Heart left ventricle (tissue), 16 donors: Measurements from ENCODE around the gene APOL4. TPM values are rescaled to one million over a fixed set of nuclear protein-coding genes. Genes with fewer than 3 reads are reported as not detected.
A peak's percentile ranks its signal among the peaks of the same experiment; 100 is the strongest.
"Not testable (repeated sequence)": the region's sequence is repeated elsewhere in the genome, so short reads cannot be mapped to it uniquely, and the experiment has no call there.

ENCODE experiments used
- ATAC-seq, 4 donors: fragments of 200-7000 bp; cut with Tn5 transposase; one replicate each; pipeline ENCODE4 v1.9.1; 2020 to 2022; ENCODE audit warnings: moderate library complexity in 4 of 4, mild to moderate bottlenecking in 3 of 4, moderate number of reproducible peaks in 1 of 4
- DNase-seq, 5 donors: peaks; one replicate each; pipeline ENCODE4 v3.0.0-alpha.2; 2020
- H3K27ac ChIP-seq, 12 donors: fragments of 200-600 bp; sonication (generic) in 4 of 12; one replicate each; pipeline versions ENCODE4 v1.5.0 to v1.8.0; 2016 to 2022; ENCODE audit warnings: mild to moderate bottlenecking in 2 of 12
- H3K27me3 ChIP-seq, 9 donors: fragments of 200-600 bp; sonication (generic) in 2 of 9; one replicate each; pipeline versions ENCODE4 v1.5.1 to v1.8.0; 2016 to 2022; ENCODE audit warnings: mild to moderate bottlenecking in 3 of 9
- H3K36me3 ChIP-seq, 9 donors: fragments of 200-600 bp; sonication (generic) in 2 of 9; one replicate each; pipeline versions ENCODE4 v1.5.0 to v1.8.0; 2018 to 2022; ENCODE audit warnings: mild to moderate bottlenecking in 2 of 9
- H3K4me1 ChIP-seq, 12 donors: fragments of 200-600 bp; sonication (generic) in 4 of 12; one replicate each; pipeline versions ENCODE4 v1.5.0 to v1.8.0; 2016 to 2022; ENCODE audit warnings: mild to moderate bottlenecking in 3 of 12
- H3K4me3 ChIP-seq, 12 donors: fragments of 200-600 bp; sonication (generic) in 4 of 12; one replicate each; pipeline versions ENCODE4 v1.5.0 to v1.8.0; 2017 to 2022; ENCODE audit warnings: mild to moderate bottlenecking in 9 of 12, moderate library complexity in 4 of 12
- H3K9me3 ChIP-seq, 12 donors: fragments of 200-600 bp; sonication (generic) in 4 of 12; one replicate each; pipeline versions ENCODE4 v1.5.0 to v1.8.0; 2016 to 2022; ENCODE audit warnings: mild to moderate bottlenecking in 1 of 12
- POLR2A ChIP-seq, 2 donors: fragments of 450-650 bp; IDR thresholded peaks; one replicate each; pipeline ENCODE4 v1.6.1; 2017; ENCODE audit warnings: antibody characterized with exemption in 2 of 2, mild to moderate bottlenecking in 2 of 2, moderate library complexity in 2 of 2
- WGBS, 4 donors: extraction: QIAGEN DNeasy Blood & Tissue Kit in 2 of 4; methylation state at CpG; one replicate each; pipeline versions ENCODE4 v1.1.5 to v1.1.7; 2013 to 2018; 5-methylcytosine and 5-hydroxymethylcytosine counted together
- intact Hi-C, 10 donors: fragments of 100-400 bp; cut with DNase I; formaldehyde crosslinking; loops; one replicate each; pipeline versions ENCODE4 v1.11.1 to v1.14.2; 2022
- polyA plus RNA-seq, 2 donors: library from polyadenylated mRNA; stranded (reverse); fragments of 200-250 nt; gene quantifications; one replicate each; pipeline ENCODE4 v1.2.3, GENCODE V29; 2013
- total RNA-seq, 9 donors: library from RNA; depleted of rRNA in 2 of 9; stranded (reverse); fragments of >200 nt in 2 of 9; fragmentation: NEBNext Ultra II Directional in 3 of 9; extraction: Animal tissue kit (Norgen Biotek cat#: 25700) in 3 of 9; gene quantifications; one replicate each; pipeline versions ENCODE4 v1.1.0 to v1.2.4, GENCODE V29; 2016 to 2023
- TF ChIP-seq, protein P1 (sequence below), 12 donors: fragments of 200-600 bp; sonication (generic) in 4 of 12; IDR thresholded peaks; one replicate each; pipeline versions ENCODE4 v1.5.0 to v1.8.0; 2018 to 2022; ENCODE audit warnings: antibody characterized with exemption in 12 of 12, mild to moderate bottlenecking in 5 of 12
- donor health status: ischemic (EF 13 %, LVEDD 7.1; RV severe dilation, severe dysfunction).
- donor health status: healthy with polysubstance abuse.
- donor health status: DM: no; HTN: yes; CAD: no.
- donor health status: DM: no; HTN: no; CAD: no.
- donor health status: ischemic (EF 25% LVEDD 6.9; RV normal size, moderate dysfunction).
- donor health status: ischemic (EF 25% LVEDD 5.7; RV mildly dilated, moderate dysfunction).
- donor health status: healthy.
- donor health status: DM: yes; HTN: yes; CAD: no.
- donor health status: ischemic (EF 35%, LVEDD 5.7; RV mildly dilated, moderate dysfunction).
- donor health status: nonischemic (EF 11% LVEDD 7.7; RV severe dilation, severe dysfunction).
- donor health status: DM: yes; HTN: yes; CAD: no.
- donor health status: PGD.
- donor health status: ischemic (EF 29% LVEDD 5.4; RV normal size, mild dysfunction).
- donor health status: nonischemic (EF 23%, LVEDD 6.1; RV moderate dilation, normal function).

The APOL4 gene
- total and polyA plus RNA-seq, 11 donors: 1.7 to 26.5 (median 4.0) TPM; not detected in 2

DNA sequence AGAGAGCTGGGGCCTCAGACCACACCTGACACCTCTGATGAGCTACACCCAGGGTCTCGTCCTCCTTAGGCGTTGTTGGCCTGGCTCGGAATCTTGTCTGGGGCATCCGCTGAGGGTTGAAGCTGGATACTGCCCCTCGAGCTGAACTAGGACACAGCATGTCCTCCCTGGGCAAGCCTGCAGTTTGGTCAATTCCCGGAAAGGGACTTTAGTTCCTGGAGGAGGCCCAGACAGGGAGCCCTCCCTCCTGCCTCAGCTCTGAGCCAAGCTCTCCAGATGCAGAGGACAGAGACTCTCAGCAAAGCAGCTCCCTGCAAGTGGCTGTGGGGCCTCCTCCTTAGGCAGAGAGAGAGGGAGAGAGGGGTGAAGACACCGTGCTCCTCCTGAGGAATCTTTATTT, 45.9 kb downstream of the APOL4 start:
- DNase-seq: peak in 4 of 5 donors; percentile 72 to 83 (median 80)
- peak overlapping the region; percentile 86 to 97 (median 91) for H3K27ac ChIP-seq

DNA sequence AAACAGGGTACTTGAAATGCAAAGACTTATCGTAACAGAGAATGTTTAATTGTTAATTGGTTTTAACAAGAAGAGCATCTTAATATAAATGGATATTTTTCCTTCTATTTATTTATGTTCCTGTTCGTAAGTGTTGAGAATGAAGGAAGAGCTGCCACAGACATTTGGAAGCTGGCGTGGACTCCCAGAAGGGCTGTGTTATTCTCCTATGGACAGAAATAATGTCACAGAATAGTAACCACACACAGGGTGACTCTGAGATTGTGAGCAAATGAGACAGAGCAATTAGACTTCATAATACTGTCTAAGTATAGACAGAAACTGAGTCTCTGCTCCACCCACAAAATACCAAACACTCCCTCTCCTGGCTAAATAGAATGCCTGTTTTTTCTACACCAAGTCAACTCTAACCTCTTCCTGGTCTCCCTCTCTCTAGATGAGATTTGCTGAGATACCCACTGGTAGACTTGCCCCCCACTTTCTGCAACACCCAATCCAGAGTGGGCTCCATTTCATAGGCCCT, 47.1 kb downstream of the APOL4 start:
- Histone ChIP-seq H3K27me3 (no peaks in the 10 kb centered on the region), H3K27ac (peak overlapping the region; percentile 86 to 97 (median 91)), H3K4me3 (peak overlapping the region in 1 of 12 donors; percentile 72), H3K9me3 (no peaks in the 10 kb centered on the region), H3K36me3 (peaks cover 0 to 44% (median 5%) of the 10 kb centered on the region in 9 donors), H3K4me1 (peaks cover 11 to 97% (median 59%) of the 10 kb centered on the region in 12 donors)
- TF ChIP-seq, protein P1, sequence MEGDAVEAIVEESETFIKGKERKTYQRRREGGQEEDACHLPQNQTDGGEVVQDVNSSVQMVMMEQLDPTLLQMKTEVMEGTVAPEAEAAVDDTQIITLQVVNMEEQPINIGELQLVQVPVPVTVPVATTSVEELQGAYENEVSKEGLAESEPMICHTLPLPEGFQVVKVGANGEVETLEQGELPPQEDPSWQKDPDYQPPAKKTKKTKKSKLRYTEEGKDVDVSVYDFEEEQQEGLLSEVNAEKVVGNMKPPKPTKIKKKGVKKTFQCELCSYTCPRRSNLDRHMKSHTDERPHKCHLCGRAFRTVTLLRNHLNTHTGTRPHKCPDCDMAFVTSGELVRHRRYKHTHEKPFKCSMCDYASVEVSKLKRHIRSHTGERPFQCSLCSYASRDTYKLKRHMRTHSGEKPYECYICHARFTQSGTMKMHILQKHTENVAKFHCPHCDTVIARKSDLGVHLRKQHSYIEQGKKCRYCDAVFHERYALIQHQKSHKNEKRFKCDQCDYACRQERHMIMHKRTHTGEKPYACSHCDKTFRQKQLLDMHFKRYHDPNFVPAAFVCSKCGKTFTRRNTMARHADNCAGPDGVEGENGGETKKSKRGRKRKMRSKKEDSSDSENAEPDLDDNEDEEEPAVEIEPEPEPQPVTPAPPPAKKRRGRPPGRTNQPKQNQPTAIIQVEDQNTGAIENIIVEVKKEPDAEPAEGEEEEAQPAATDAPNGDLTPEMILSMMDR (IDR thresholded peaks at IDR 0.05): peak in 1 of 12 donors; percentile 8
- TF ChIP-seq POLR2A (IDR thresholded peaks at IDR 0.05): no peak
- DNase-seq (no peak), ATAC-seq (no peak)
- WGBS, 4 donors: 83 to 91% (median 89%) methylated on average over 3 of the region's 3 CpGs
- intact Hi-C loops: loop anchor here in 2 of 10 donors (10.0 kb wide), 2 partner anchors 70 to 80 kb away; partner anchors contain the start of gene APOL2 (in 1 of the 2)

More for the DNA sequence above, 45.9 kb downstream of the APOL4 start:
- TF ChIP-seq, protein P1 (IDR thresholded peaks at IDR 0.05): peak in 2 of 12 donors; percentile 6
- peak in 1 of 2 donors; percentile 48 for TF ChIP-seq POLR2A (IDR thresholded peaks at IDR 0.05)
- peaks cover 0 to 33% (median 0%) of the 10 kb centered on the region in 9 donors for H3K36me3 ChIP-seq
- WGBS, 4 donors: 24 to 60% (median 46%) methylated on average over 4 to 7 of the region's 7 CpGs
- peak; percentile 70 to 82 (median 79) for ATAC-seq
- no peaks in the 10 kb centered on the region for H3K9me3 ChIP-seq
- H3K4me3 ChIP-seq: peak overlapping the region in 11 of 12 donors; percentile 22 to 79 (median 63)
- intact Hi-C loops: loop anchor here in 2 of 10 donors (10.0 kb wide), 2 partner anchors 69 to 79 kb away; partner anchors contain the start of gene APOL2 (in 1 of the 2)
- peaks cover 11 to 93% (median 51%) of the 10 kb centered on the region in 12 donors for H3K4me1 ChIP-seq
- no peaks in the 10 kb centered on the region for H3K27me3 ChIP-seq

DNA sequence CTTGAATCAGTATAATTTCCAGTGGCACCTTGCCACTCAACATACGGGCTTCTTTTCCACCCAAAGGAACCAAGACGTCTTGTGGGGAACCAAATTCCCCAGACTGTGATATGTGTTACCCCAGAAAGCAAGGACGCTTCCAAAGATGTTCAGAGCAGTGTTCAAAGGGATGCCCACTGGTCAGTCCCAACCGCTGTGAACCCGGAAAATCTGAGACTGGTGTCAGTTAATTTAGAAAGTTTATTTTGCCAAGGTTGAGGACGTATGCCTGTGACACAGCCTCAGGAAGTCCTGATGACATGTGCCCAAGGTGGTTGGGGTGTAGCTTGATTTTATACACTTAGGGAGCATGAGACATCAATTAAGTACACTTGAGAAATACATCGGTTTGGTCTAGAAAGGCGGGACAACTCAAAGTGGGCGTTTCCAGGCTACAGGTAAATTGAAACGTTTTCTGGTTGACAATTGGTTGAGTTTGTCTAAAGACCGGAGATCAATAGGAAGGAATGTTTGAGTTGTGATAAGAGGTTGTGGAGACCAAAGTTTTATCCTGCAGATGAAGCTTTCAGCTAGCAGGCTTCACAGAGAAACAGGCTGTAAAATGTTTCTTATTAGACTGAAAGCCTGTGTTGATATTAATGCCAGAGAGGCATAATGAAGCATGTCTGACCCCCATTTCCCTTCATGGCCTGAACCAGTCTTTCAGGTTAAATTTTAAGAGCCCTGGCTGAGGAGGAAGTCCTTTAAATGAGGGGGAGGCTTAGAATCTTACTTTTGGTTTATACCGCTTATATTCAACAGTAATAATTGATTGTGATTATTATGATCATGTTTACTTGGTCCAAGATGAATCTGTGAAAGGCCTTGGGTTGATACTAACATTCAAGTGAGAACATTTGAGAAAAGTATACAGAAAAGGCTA, 47.8 kb downstream of the APOL4 start:
- TF ChIP-seq, protein P1 (IDR thresholded peaks at IDR 0.05): no peak
- TF ChIP-seq POLR2A (IDR thresholded peaks at IDR 0.05): no peak
- Histone ChIP-seq H3K36me3 (peaks cover 0 to 51% (median 13%) of the 10 kb centered on the region in 9 donors), H3K27ac (peak overlapping the region in 10 of 12 donors; percentile 15 to 97 (median 90)), H3K9me3 (no peaks in the 10 kb centered on the region), H3K4me1 (peaks cover 11 to 97% (median 60%) of the 10 kb centered on the region in 12 donors), H3K27me3 (no peaks in the 10 kb centered on the region), H3K4me3 (no peak overlapping the region)
- intact Hi-C loops: loop anchor here in 2 of 10 donors (10.0 kb wide), 2 partner anchors 71 to 81 kb away; partner anchors contain the start of gene APOL2 (in 1 of the 2)
- 74 to 84% (median 81%) methylated on average over 12 of the region's 12 CpGs for WGBS, 4 donors
- DNase-seq (no peak), ATAC-seq (no peak)

DNA sequence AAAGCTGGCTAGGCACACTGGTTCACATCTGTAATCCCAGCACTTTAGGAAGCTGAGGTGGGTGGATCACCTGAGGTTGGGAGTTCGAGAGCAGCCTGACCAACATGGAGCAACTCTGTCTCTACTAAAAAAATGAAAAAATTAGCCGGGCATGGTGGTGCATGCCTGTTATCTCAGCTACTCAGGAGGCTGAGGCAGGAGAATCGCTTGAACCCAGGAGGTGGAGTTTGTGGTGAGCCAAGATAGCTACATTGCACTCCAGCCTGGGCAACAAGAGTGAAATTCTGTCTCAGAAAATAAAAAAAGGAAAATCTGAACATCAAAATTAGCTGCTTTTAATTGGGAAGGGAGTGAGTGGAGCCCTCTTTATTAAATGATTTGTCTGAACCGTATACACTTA, 48.8 kb downstream of the APOL4 start:
- not testable (repeated sequence) for DNase-seq, H3K27me3 ChIP-seq, ATAC-seq, H3K4me3 ChIP-seq, H3K9me3 ChIP-seq
- intact Hi-C loops: loop anchor here in 2 of 10 donors (10.0 kb wide), 2 partner anchors 72 to 82 kb away; partner anchors contain the start of gene APOL2 (in 1 of the 2)
- Histone ChIP-seq H3K27ac (peak overlapping the region in 6 of 12 donors; percentile 9 to 97 (median 69)), H3K36me3 (peaks cover 0 to 60% (median 22%) of the 10 kb centered on the region in 9 donors), H3K4me1 (peaks cover 11 to 90% (median 64%) of the 10 kb centered on the region in 12 donors)
- WGBS, 4 donors: 83 to 90% (median 86%) methylated on average over 4 of the region's 4 CpGs
